PC-3 (cell line): ENCODE results near the gene COX10.

Experiments used
- EZH2 ChIP-seq: fragments of 300-600 bp; sonication (generic); IDR thresholded peaks from one replicate; pipeline ENCODE4 v1.6.1; 2017; ENCODE audit warnings: antibody characterized with exemption, mild to moderate bottlenecking, low read length; ENCODE audit not compliant: unreplicated experiment
- EZH2phosphoT487 ChIP-seq: fragments of 300-600 bp; sonication (generic); IDR thresholded peaks from 2 replicates; pipeline ENCODE4 v1.6.1; 2018; ENCODE audit warnings: mild to moderate bottlenecking, antibody characterized with exemption, low read length, borderline replicate concordance
- TF ChIP-seq, protein P1 (sequence below): fragments of 300-600 bp; sonication (generic); conservative IDR thresholded peaks from 2 replicates; pipeline ENCODE4 v1.5.1; 2017; ENCODE audit warnings: antibody characterized with exemption, low read depth, mild to moderate bottlenecking, low read length

DNA sequence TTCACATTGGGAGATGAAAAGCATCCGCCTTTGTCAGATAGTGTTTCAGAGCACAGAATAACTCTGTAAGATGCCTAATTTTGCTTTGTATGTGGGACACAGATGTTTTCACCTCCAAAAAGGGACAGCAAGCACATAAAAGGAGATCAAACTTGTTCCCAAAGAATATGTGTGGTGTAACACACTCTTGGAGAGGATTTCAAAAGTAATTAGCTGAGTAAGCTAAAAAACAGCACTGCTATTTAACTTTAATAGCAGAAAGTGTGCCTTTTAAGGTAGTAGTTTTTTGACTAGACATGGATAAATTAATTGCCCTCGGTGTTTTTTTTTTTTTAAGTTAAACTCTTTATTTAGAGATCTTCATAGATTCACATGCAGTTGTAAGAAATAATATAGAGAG lies 65.2 kb downstream of the COX10 start:
- TF ChIP-seq, protein P1, sequence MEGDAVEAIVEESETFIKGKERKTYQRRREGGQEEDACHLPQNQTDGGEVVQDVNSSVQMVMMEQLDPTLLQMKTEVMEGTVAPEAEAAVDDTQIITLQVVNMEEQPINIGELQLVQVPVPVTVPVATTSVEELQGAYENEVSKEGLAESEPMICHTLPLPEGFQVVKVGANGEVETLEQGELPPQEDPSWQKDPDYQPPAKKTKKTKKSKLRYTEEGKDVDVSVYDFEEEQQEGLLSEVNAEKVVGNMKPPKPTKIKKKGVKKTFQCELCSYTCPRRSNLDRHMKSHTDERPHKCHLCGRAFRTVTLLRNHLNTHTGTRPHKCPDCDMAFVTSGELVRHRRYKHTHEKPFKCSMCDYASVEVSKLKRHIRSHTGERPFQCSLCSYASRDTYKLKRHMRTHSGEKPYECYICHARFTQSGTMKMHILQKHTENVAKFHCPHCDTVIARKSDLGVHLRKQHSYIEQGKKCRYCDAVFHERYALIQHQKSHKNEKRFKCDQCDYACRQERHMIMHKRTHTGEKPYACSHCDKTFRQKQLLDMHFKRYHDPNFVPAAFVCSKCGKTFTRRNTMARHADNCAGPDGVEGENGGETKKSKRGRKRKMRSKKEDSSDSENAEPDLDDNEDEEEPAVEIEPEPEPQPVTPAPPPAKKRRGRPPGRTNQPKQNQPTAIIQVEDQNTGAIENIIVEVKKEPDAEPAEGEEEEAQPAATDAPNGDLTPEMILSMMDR = no peak
- no peak for TF ChIP-seq EZH2
- no peak for TF ChIP-seq EZH2phosphoT487
